CD14-positive monocyte (primary cell): Measurements from ENCODE around the gene PKD2L1. TPM values are rescaled to one million over a fixed set of nuclear protein-coding genes. Genes with fewer than 3 reads are reported as not detected.

Experiments
- DNase-seq, 3 donors: peaks; one replicate each; pipeline ENCODE4 v3.0.0-alpha.2; 2011 to 2022
- H2AFZ ChIP-seq: 2 replicates; pipeline ENCODE4 v1.6.0; 2012; ENCODE audit warnings: mild to moderate bottlenecking, low read depth, low read length, inconsistent platforms; ENCODE audit not compliant: insufficient read depth, poor library complexity, severe bottlenecking
- H3K27ac ChIP-seq, 2 donors: 1 replicate in 1 of 2; 2 replicates in 1 of 2; pipeline ENCODE4 v1.5.1; 2012 to 2013; ENCODE audit warnings: low read length in 2 of 2, control low read depth in 1 of 2, inconsistent platforms in 1 of 2, low read depth in 1 of 2, mild to moderate bottlenecking in 1 of 2
- H3K27me3 ChIP-seq, 2 donors: one replicate each; pipeline versions ENCODE4 v1.6.0 to v1.6.1; 2011 to 2013; ENCODE audit warnings: low read length in 2 of 2; ENCODE audit not compliant: control insufficient read depth in 2 of 2, insufficient read depth in 2 of 2
- H3K36me3 ChIP-seq, 2 donors: replicated peaks in 1 of 2; 1 replicate in 1 of 2; 2 replicates in 1 of 2; pipeline versions ENCODE4 v1.5.1 to v1.6.1; 2012 to 2013; ENCODE audit warnings: low read length in 2 of 2, control low read depth in 1 of 2, inconsistent platforms in 1 of 2, mild to moderate bottlenecking in 1 of 2; ENCODE audit not compliant: insufficient read depth in 2 of 2, control insufficient read depth in 1 of 2
- H3K4me1 ChIP-seq, 2 donors: 1 replicate in 1 of 2; 2 replicates in 1 of 2; pipeline versions ENCODE4 v1.5.1 to v1.6.1; 2012 to 2013; ENCODE audit warnings: low read length in 2 of 2, control low read depth in 1 of 2, inconsistent platforms in 1 of 2, mild to moderate bottlenecking in 1 of 2, moderate library complexity in 1 of 2; ENCODE audit not compliant: insufficient read depth in 2 of 2, control insufficient read depth in 1 of 2
- H3K4me2 ChIP-seq: replicated peaks from 2 replicates; pipeline ENCODE3; 2012; ENCODE audit warnings: low read length, moderate library complexity, mild to moderate bottlenecking; ENCODE audit not compliant: poor library complexity, severe bottlenecking; ENCODE audit errors: extremely low read depth
- H3K4me3 ChIP-seq, 3 experiments: fragments of 200-600 bp in 1 of 3; sonication (generic) in 1 of 3; replicated peaks in 1 of 3; 1 replicate in 2 of 3; 2 replicates in 1 of 3; pipeline ENCODE4 v1.5.1; 2011 to 2013; ENCODE audit warnings: low read length in 3 of 3, mild to moderate bottlenecking in 3 of 3, control low read depth in 2 of 3, low read depth in 2 of 3, inconsistent platforms in 1 of 3, moderate library complexity in 1 of 3
- H3K79me2 ChIP-seq: 2 replicates; pipeline ENCODE4 v1.6.0; 2012; ENCODE audit warnings: mild to moderate bottlenecking, control low read depth, inconsistent platforms, low read length, moderate library complexity; ENCODE audit not compliant: insufficient read depth
- H3K9ac ChIP-seq: 2 replicates; pipeline ENCODE4 v1.6.0; 2017; ENCODE audit warnings: low read length, mild to moderate bottlenecking; ENCODE audit not compliant: insufficient read depth, poor library complexity, severe bottlenecking
- H3K9me3 ChIP-seq, 2 donors: replicated peaks in 1 of 2; 1 replicate in 1 of 2; 2 replicates in 1 of 2; pipeline versions ENCODE4 v1.5.1 to v1.6.1; 2012 to 2013; ENCODE audit warnings: low read length in 2 of 2, control low read depth in 1 of 2; ENCODE audit not compliant: control insufficient read depth in 1 of 2, insufficient read depth in 1 of 2
- H4K20me1 ChIP-seq: 2 replicates; pipeline ENCODE4 v1.6.0; 2012; ENCODE audit warnings: mild to moderate bottlenecking, low read length, control low read depth, moderate library complexity; ENCODE audit not compliant: insufficient read depth
- H3K27ac Mint-ChIP-seq, 7 donors: one replicate each; pipeline ENCODE4 v1.8.0; 2020; ENCODE audit warnings: mild to moderate bottlenecking in 7 of 7, mixed read lengths in 7 of 7, moderate library complexity in 6 of 7, inconsistent platforms in 2 of 7
- H3K27me3 Mint-ChIP-seq, 3 donors: one replicate each; pipeline ENCODE4 v1.8.0; 2021 to 2022; ENCODE audit warnings: low read depth in 3 of 3, mild to moderate bottlenecking in 3 of 3, mixed read lengths in 3 of 3, moderate library complexity in 3 of 3, inconsistent platforms in 1 of 3
- H3K36me3 Mint-ChIP-seq, 2 donors: one replicate each; pipeline ENCODE4 v1.8.0; 2020; ENCODE audit warnings: mixed read lengths in 2 of 2, inconsistent platforms in 1 of 2, mild to moderate bottlenecking in 1 of 2
- H3K4me1 Mint-ChIP-seq: one replicate; pipeline ENCODE4 v1.8.0; 2020; ENCODE audit warnings: mild to moderate bottlenecking, mixed read lengths
- H3K4me3 Mint-ChIP-seq, 2 donors: one replicate each; pipeline ENCODE4 v1.8.0; 2020; ENCODE audit warnings: mild to moderate bottlenecking in 2 of 2, mixed read lengths in 2 of 2, moderate library complexity in 1 of 2
- H3K9me3 Mint-ChIP-seq, 7 donors: one replicate each; pipeline ENCODE4 v1.8.0; 2020 to 2022; ENCODE audit warnings: mixed read lengths in 7 of 7, mild to moderate bottlenecking in 6 of 7, moderate library complexity in 6 of 7, inconsistent platforms in 2 of 7
- CTCF ChIP-seq: fragments of 200-600 bp; IDR thresholded peaks from one replicate; pipeline ENCODE4 v1.8.0; 2022; ENCODE audit warnings: antibody characterized with exemption, mild to moderate bottlenecking
- WGBS: methylation state at CpG from one replicate; pipeline ENCODE4 v1.1.5; 2013; ENCODE audit warnings: missing lambda C conversion rate; ENCODE audit not compliant: insufficient coverage; 5-methylcytosine and 5-hydroxymethylcytosine counted together
- intact Hi-C, 2 donors: fragments of 100-400 bp; cut with micrococcal nuclease; formaldehyde crosslinking; loops; one replicate each; pipeline versions ENCODE4 v1.15.0 to v1.15.1; 2023
- polyA plus RNA-seq, 3 donors: library from polyadenylated mRNA; depleted of rRNA in 1 of 3; unstranded in 2 of 3; stranded (reverse) in 1 of 3; fragments of 300-500 nt in 2 of 3; fragments of >200 nt in 1 of 3; fragmentation: Illumina TruSeq in 2 of 3; gene quantifications; 1 replicate in 2 of 3; 2 replicates in 1 of 3; pipeline ENCODE4 v1.2.3, GENCODE V29; 2012 to 2021

The PKD2L1 gene
- polyA plus RNA-seq, 3 donors: 0.15 to 1.5 TPM; not detected in 1

DNA sequence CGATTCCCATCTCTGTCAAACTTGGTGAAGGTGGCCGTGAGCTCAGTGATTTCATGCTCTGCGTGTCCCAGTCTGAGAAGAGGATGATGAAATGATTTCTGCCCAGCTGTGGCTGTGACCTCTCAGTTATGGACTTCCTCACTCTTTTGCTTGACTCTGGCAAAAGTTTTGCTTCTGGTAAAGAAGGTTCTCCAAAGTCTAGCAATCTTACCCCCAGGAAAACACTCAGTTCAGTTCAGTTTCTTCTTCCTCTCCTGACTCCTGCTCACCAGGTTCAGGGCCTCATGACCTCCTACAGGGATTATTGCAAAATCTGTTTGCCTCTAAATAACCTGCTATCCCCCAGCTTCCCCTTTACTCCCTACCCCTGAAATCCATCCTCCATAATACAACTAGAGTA is 38.7 kb downstream of the PKD2L1 start:
- Histone ChIP-seq H3K79me2 (peaks cover 2% of the 10 kb centered on the region), H3K36me3 (no peaks in the 10 kb centered on the region), H3K4me2 (peak overlapping the region; percentile 23), H3K27ac (peak overlapping the region; percentile 77 to 84), H2AFZ (no peak overlapping the region), H3K4me3 (peak overlapping the region in 1 of 3 experiments; percentile 21), H3K9ac (peak overlapping the region; percentile 36), H4K20me1 (no peaks in the 10 kb centered on the region), H3K27me3 (peaks cover 0 to 2% of the 10 kb centered on the region in 2 donors), H3K9me3 (no peaks in the 10 kb centered on the region), H3K4me1 (peaks cover 47 to 48% of the 10 kb centered on the region in 2 donors)
- Mint-ChIP-seq H3K36me3 (no peaks in the 10 kb centered on the region), H3K27me3 (peaks cover 8 to 16% (median 12%) of the 10 kb centered on the region in 3 donors), H3K9me3 (peaks cover 0 to 3% (median 0%) of the 10 kb centered on the region in 7 donors), H3K4me3 (peak overlapping the region; percentile 17 to 61), H3K27ac (peak overlapping the region; percentile 89 to 96 (median 93)), H3K4me1 (peaks cover 49% of the 10 kb centered on the region)
- TF ChIP-seq CTCF: no peak
- intact Hi-C loops: no loop called here
- DNase-seq: peak; percentile 68 to 74 (median 73)
- WGBS: no CpG with 5 or more reads among the region's 3 CpGs

DNA sequence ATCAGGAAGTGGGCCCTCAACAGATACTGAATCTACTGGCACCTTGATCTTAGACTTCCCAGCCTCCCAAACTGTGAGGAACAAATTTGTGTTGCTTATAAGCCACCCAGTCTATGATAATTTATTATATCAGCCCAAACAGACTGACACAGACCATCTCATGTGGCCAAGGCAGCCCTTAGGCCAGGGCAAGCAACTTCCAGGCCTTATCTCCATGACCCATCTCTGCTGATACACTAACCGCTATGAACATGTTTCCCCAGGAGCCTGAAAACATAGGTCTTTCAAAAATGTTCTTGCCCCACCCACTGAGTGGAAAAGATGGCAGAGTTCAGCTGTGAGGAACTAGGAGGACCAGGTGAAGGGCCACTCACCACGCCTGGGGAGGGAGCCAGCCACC is 40.4 kb downstream of the PKD2L1 start:
- H3K27me3 ChIP-seq: no peaks in the 10 kb centered on the region
- WGBS: no CpG with 5 or more reads among the region's 2 CpGs
- H3K9me3 ChIP-seq: no peaks in the 10 kb centered on the region
- H3K36me3 ChIP-seq: no peaks in the 10 kb centered on the region
- no peak for DNase-seq
- no peaks in the 10 kb centered on the region for H3K9me3 Mint-ChIP-seq
- peak overlapping the region in 1 of 2 donors; percentile 39 for H3K4me3 Mint-ChIP-seq
- H3K4me1 ChIP-seq: peaks cover 60 to 61% of the 10 kb centered on the region in 2 donors
- peaks cover 18% of the 10 kb centered on the region for H3K79me2 ChIP-seq
- intact Hi-C loops: loop anchor here in 1 of 2 donors (5.0 to 10.0 kb wide), 2 partner anchors 83 to 105 kb away; partner anchors contain the start of gene ERLIN1
- H3K4me2 ChIP-seq: no peak overlapping the region
- peaks cover 62% of the 10 kb centered on the region for H3K4me1 Mint-ChIP-seq
- H3K9ac ChIP-seq: no peak overlapping the region
- H2AFZ ChIP-seq: peak overlapping the region; percentile 7
- no peak for TF ChIP-seq CTCF
- H3K4me3 ChIP-seq: no peak overlapping the region
- no peaks in the 10 kb centered on the region for H4K20me1 ChIP-seq
- peaks cover 3 to 8% of the 10 kb centered on the region in 2 donors for H3K36me3 Mint-ChIP-seq
- H3K27ac Mint-ChIP-seq: peak overlapping the region in 5 of 7 donors; percentile 54 to 96 (median 71)
- peak overlapping the region; percentile 77 to 84 for H3K27ac ChIP-seq
- H3K27me3 Mint-ChIP-seq: peaks cover 2 to 8% (median 3%) of the 10 kb centered on the region in 3 donors
